ENCODE data around the gene PYDC1. TPM values are rescaled to one million over a fixed set of nuclear protein-coding genes. Genes with fewer than 3 reads are reported as not detected.
"Not testable (repeated sequence)": the region's sequence is repeated elsewhere in the genome, so short reads cannot be mapped to it uniquely, and the experiment has no call there.

PYDC1 gene
- polyA plus RNA-seq, 1 experiment: not detected

DNA sequence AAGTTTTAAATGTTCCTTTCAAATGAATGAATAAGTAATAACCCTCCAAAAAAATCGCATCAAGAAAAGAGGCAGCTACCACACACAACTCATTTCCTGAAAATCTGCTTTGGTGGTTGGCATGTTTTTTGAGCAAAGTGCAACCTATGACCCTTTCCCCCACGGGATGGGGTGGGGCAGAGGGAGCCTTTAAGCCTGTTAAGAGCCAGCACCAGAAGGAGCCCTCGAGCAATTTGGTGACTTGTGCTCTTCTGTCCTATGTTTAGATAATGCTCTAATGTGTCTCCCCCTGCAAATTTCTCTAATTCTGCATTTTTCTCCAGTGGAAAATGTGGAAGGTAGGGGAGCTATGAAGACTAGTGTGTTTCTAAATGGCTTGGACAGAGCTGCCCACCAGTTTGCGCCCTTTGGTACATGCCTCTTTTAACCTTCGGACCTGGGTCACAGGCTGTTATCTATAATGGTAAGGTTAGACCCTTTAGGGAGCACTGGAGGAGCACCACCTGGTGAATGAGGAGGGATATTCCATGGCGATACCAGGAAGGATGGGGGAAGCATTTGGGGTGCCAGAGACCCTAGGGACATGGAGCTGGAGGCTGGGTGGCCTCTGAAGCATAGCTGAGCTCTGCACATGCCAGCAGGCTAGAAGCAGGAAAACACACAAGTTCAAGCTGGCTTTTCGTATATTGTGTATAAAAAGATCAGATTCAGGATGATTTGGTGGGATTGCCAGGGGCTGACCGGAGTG lies 15.9 kb downstream of the PYDC1 start:
- DNase-seq (ENCODE audit: low read depth, low spot score): no peak
- no peak overlapping the region for H3K27ac ChIP-seq (ENCODE audit: low read depth, low read length)
- POLR2A ChIA-PET: interaction anchor here (0.7 to 3.8 kb wide), 6 partner anchors 9 to 259 kb away, joined by 3 to 43 read pairs (median 6); partner anchors contain the start of genes ARMC5, FUS, KAT8 and ZNF843
- peak overlapping the region; percentile 80 for H3K4me3 ChIP-seq (ENCODE audit: low read depth, low read length)
- no peaks in the 10 kb centered on the region for H3K9me3 ChIP-seq (ENCODE audit: control insufficient read depth, insufficient read depth, low read length)
- H3K27me3 ChIP-seq (ENCODE audit: control insufficient read depth, insufficient read depth, low read length): peaks cover 6% of the 10 kb centered on the region
- CTCF ChIA-PET: interaction anchor here (0.9 to 1.7 kb wide), 4 partner anchors 59 to 260 kb away, joined by 4 read pairs; no protein-coding TSS in a partner anchor
- TF ChIP-seq, protein P1, sequence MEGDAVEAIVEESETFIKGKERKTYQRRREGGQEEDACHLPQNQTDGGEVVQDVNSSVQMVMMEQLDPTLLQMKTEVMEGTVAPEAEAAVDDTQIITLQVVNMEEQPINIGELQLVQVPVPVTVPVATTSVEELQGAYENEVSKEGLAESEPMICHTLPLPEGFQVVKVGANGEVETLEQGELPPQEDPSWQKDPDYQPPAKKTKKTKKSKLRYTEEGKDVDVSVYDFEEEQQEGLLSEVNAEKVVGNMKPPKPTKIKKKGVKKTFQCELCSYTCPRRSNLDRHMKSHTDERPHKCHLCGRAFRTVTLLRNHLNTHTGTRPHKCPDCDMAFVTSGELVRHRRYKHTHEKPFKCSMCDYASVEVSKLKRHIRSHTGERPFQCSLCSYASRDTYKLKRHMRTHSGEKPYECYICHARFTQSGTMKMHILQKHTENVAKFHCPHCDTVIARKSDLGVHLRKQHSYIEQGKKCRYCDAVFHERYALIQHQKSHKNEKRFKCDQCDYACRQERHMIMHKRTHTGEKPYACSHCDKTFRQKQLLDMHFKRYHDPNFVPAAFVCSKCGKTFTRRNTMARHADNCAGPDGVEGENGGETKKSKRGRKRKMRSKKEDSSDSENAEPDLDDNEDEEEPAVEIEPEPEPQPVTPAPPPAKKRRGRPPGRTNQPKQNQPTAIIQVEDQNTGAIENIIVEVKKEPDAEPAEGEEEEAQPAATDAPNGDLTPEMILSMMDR (IDR thresholded peaks at IDR 0.05; ENCODE audit: low read depth, low read length): no peak

DNA sequence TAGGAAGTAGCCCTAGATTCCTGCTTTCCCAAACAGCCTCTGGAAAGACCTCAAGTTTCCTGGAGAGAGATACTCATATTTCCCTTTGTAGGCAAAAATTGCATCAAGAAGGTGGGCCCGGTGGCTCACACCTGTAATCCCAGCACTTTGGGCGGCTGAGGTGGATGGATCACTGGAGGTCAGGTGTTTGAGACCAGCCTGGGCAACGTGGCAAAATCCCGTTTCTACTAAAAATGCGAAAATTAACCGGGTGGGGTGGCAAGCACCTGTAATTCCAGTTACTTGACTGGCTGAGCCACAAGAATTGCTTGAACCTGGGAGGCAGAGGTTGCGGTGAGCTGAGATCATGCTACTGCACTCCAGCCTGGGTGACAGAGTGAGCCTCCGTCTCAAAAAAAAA lies 16.8 kb downstream of the PYDC1 start:
- H3K27me3 ChIP-seq (ENCODE audit: control insufficient read depth, insufficient read depth, low read length); H3K9me3 ChIP-seq (ENCODE audit: control insufficient read depth, insufficient read depth, low read length); H3K27ac ChIP-seq (ENCODE audit: low read depth, low read length); H3K4me3 ChIP-seq (ENCODE audit: low read depth, low read length); DNase-seq (ENCODE audit: low read depth, low spot score): not testable (repeated sequence)
- ChIA-PET CTCF (interaction anchor here (1.7 kb wide), 1 partner anchor 251 kb away, joined by 4 read pairs; no protein-coding TSS in a partner anchor), POLR2A (interaction anchor here (0.7 to 3.8 kb wide), 3 partner anchors 10 to 260 kb away, joined by 3 to 43 read pairs (median 9); partner anchors contain the start of genes ARMC5 and FUS)

DNA sequence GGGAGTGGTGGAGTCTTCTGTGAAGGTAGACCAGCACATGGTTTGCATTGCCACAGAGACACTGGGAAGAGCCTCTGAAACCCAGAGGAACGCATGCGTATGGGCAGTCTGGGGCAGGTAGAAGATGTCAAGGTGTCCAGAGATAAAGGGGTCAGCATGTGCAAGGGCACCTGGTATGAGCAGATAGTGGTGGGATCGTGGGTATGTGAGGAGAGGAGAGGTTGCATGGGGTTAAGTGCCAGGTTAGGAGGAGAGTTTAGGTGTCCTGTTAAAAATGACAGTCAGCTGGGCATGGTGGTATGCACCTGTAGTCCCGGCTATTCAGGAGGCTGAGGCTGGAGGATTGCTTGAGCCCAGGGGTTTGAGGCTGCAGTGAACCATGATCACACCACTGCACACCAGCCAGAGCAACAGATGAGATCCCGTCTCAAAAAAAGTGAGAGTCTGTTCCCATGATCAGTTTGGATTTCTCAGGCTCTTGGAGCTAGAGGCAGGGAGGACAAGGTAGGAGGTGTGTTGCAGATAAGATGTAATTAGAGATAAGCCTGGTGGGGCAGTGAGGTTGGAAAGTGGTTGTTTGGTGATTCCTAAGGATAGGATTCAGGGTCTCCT lies 17.4 kb downstream of the PYDC1 start:
- Histone ChIP-seq H3K27me3 (ENCODE audit: control insufficient read depth, insufficient read depth, low read length) (peaks cover 3% of the 10 kb centered on the region), H3K27ac (ENCODE audit: low read depth, low read length) (no peak overlapping the region), H3K4me3 (ENCODE audit: low read depth, low read length) (no peak overlapping the region), H3K9me3 (ENCODE audit: control insufficient read depth, insufficient read depth, low read length) (no peaks in the 10 kb centered on the region)
- DNase-seq (ENCODE audit: low read depth, low spot score): no peak
- TF ChIP-seq, protein P1 (IDR thresholded peaks at IDR 0.05; ENCODE audit: low read depth, low read length): no peak
- CTCF ChIA-PET: no interaction called here
- POLR2A ChIA-PET: interaction anchor here (0.6 to 2.5 kb wide), 2 partner anchors 10 to 260 kb away, joined by 3 to 9 read pairs; partner anchors contain the start of gene ARMC5

DNA sequence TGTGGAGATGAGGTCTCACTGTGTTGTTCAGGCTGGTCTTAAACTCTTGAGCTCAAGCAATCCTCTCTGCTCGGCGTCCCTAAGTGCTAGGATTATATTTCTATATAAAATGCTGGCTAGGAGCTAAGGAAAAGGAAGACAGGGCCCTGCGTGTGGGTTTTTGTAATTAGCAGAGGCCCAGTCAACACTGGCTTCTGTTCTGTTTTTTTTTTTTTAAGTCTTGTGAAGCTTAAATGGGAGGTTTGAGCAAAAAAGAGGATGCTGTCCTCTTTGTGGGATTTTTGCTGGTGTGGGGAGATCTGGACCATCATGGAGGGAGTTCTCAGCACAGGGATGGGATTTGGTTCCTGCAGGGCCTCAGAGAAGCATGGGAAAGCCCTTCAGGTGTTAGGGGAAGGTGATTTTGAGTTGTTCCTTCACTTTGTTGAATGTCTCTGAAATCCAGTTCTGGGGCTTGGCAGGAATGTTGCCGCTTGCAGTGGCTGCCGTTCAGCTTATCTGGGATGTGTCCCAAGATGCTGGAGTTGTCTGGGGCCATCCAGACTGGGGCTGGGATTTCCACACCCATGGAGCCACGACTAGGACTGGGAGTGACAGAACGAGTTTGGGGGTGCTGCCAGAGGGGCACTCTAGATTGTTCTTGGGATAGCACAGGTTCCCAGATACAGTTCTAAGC lies 18.6 kb downstream of the PYDC1 start:
- H3K27ac ChIP-seq (ENCODE audit: low read depth, low read length): no peak overlapping the region
- no peak overlapping the region for H3K4me3 ChIP-seq (ENCODE audit: low read depth, low read length)
- DNase-seq (ENCODE audit: low read depth, low spot score): no peak
- ChIA-PET CTCF (interaction anchor here (1.3 kb wide), 1 partner anchor 670 kb away, joined by 6 read pairs; no protein-coding TSS in a partner anchor), POLR2A (interaction anchor here (0.6 to 3.6 kb wide), 4 partner anchors 11 to 186 kb away, joined by 4 to 14 read pairs (median 5); partner anchors contain the start of gene FUS)
- H3K27me3 ChIP-seq (ENCODE audit: control insufficient read depth, insufficient read depth, low read length): no peaks in the 10 kb centered on the region
- no peaks in the 10 kb centered on the region for H3K9me3 ChIP-seq (ENCODE audit: control insufficient read depth, insufficient read depth, low read length)
- TF ChIP-seq, protein P1 (IDR thresholded peaks at IDR 0.05; ENCODE audit: low read depth, low read length): no peak

DNA sequence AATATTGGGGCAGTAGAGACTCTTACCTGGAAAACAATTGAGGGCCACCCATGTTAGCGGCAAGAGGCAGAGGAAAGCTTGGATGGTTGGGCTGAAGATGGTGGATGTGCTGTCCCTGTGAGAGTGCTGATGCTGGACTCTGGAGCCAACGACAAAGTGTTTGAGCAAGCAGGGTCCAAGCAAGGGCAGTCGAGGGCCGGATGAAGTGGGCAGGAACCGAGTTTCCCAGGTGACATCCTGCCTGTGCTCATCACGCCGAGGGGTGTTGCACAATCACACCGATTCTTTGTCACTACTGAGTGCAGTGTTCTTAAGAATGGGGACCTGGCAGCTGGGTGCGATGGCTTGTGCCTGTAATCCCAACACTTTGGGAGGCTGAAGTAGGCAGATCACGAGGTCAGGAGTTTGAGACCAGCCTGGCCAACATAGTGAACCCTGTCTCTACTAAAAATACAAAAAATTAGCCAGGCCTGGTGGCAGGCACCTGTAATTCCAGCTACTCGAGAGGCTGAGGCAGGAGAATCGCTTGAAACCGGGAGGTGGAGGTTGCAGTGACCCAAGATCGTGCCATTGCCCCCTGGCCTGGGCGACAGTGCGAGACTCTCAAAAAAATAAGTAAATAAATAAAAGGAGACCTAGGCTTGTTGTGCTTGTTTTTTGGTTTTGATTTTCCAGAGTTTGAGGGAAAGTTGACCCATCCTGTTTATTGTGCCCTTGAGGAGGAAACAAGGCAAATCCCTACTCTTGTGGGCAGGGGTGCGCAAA lies 20.4 kb downstream of the PYDC1 start:
- ChIA-PET CTCF (no interaction called here), POLR2A (interaction anchor here (0.6 to 3.6 kb wide), 2 partner anchors 17 to 36 kb away, joined by 3 to 14 read pairs; partner anchors contain the start of gene FUS)
- TF ChIP-seq, protein P1 (IDR thresholded peaks at IDR 0.05; ENCODE audit: low read depth, low read length): no peak
- no peaks in the 10 kb centered on the region for H3K27me3 ChIP-seq (ENCODE audit: control insufficient read depth, insufficient read depth, low read length)
- no peak for DNase-seq (ENCODE audit: low read depth, low spot score)
- no peaks in the 10 kb centered on the region for H3K9me3 ChIP-seq (ENCODE audit: control insufficient read depth, insufficient read depth, low read length)
- no peak overlapping the region for H3K27ac ChIP-seq (ENCODE audit: low read depth, low read length)
- H3K4me3 ChIP-seq (ENCODE audit: low read depth, low read length): no peak overlapping the region

DNA sequence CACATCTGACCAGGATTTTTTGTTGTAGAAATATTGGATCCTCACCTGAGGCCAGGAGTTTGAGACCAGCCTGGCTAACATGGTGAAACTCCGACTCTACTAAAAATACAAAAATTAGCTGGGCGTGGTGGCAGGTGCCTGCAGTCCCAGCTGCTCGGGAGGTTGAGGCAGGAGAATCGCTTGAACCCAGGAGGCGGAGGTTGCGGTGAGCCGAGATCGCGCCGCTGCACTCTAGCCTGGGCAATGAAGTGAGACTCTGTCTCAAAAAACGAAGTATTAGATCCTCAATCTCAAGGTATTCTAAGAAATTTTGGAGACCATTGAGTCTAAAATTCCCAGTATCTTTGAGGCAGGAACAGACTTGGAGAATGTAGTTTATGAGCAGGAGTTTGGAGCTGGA lies 21.1 kb downstream of the PYDC1 start:
- H3K27me3 ChIP-seq (ENCODE audit: control insufficient read depth, insufficient read depth, low read length); DNase-seq (ENCODE audit: low read depth, low spot score); H3K9me3 ChIP-seq (ENCODE audit: control insufficient read depth, insufficient read depth, low read length); CTCF ChIA-PET; H3K27ac ChIP-seq (ENCODE audit: low read depth, low read length); H3K4me3 ChIP-seq (ENCODE audit: low read depth, low read length): not testable (repeated sequence)
- POLR2A ChIA-PET: interaction anchor here (0.6 to 3.6 kb wide), 4 partner anchors 12 to 247 kb away, joined by 3 to 14 read pairs (median 4); partner anchors contain the start of genes FUS and ZNF843
